CD4-positive, alpha-beta T cell (primary cell): ENCODE results near the gene SRSF7. TPM values are rescaled to one million over a fixed set of nuclear protein-coding genes. Genes with fewer than 3 reads are reported as not detected.
A peak's percentile ranks its signal among the peaks of the same experiment; 100 is the strongest.
"Not testable (repeated sequence)": the region's sequence is repeated elsewhere in the genome, so short reads cannot be mapped to it uniquely, and the experiment has no call there.

ENCODE experiments used
- ATAC-seq: fragments of 200-7000 bp; cut with Tn5 transposase; one replicate; pipeline ENCODE4 v1.10.0; 2022; ENCODE audit warnings: mild to moderate bottlenecking; ENCODE audit not compliant: poor library complexity
- CTCF ChIA-PET: fragments of 350-600 bp; sonication (Branson Sonifier 250); formaldehyde crosslinking; loops from one replicate; lab custom pipeline; 2021; ENCODE audit warnings: antibody characterized with exemption, inconsistent platforms; lab: Charles Lee
- POLR2A ChIA-PET: fragments of 350-600 bp; sonication (Branson Sonifier 250); formaldehyde crosslinking; loops from one replicate; lab custom pipeline; 2021; ENCODE audit warnings: antibody characterized with exemption, inconsistent platforms; lab: Charles Lee
- DNase-seq, 14 experiments: peaks; one replicate each; pipeline ENCODE4 v3.0.0-alpha.2; 2013 to 2020; ENCODE audit warnings: mixed read lengths in 2 of 14
- H3K27ac ChIP-seq, 2 donors: one replicate each; pipeline versions ENCODE4 v1.5.1 to v1.7.0; 2013; ENCODE audit warnings: low read length in 2 of 2, low read depth in 1 of 2, mild to moderate bottlenecking in 1 of 2
- H3K27me3 ChIP-seq, 2 experiments: 1 replicate in 1 of 2; 2 replicates in 1 of 2; pipeline versions ENCODE4 v1.6.1 to v1.7.0; 2013; ENCODE audit warnings: low read length in 2 of 2, control low read depth in 1 of 2, mild to moderate bottlenecking in 1 of 2, moderate library complexity in 1 of 2; ENCODE audit not compliant: insufficient read depth in 2 of 2, control insufficient read depth in 1 of 2
- H3K36me3 ChIP-seq: one replicate; pipeline ENCODE4 v1.6.1; 2013; ENCODE audit warnings: low read length, control low read depth; ENCODE audit not compliant: insufficient read depth
- H3K4me1 ChIP-seq: one replicate; pipeline ENCODE4 v1.6.1; 2013; ENCODE audit warnings: low read length, control low read depth; ENCODE audit not compliant: insufficient read depth
- H3K4me3 ChIP-seq: one replicate; pipeline ENCODE4 v1.5.1; 2013; ENCODE audit warnings: mild to moderate bottlenecking, low read length, moderate library complexity
- H3K9me3 ChIP-seq, 2 experiments: 1 replicate in 1 of 2; 2 replicates in 1 of 2; pipeline versions ENCODE4 v1.6.1 to v1.7.0; 2013; ENCODE audit warnings: low read length in 2 of 2, mild to moderate bottlenecking in 2 of 2, control low read depth in 1 of 2, moderate library complexity in 1 of 2; ENCODE audit not compliant: control insufficient read depth in 1 of 2, insufficient read depth in 1 of 2
- H3K27ac Mint-ChIP-seq: one replicate; pipeline ENCODE4 v1.8.0; 2020; ENCODE audit warnings: mixed read lengths
- H3K27me3 Mint-ChIP-seq: one replicate; pipeline ENCODE4 v1.8.0; 2021; ENCODE audit warnings: mixed read lengths
- H3K36me3 Mint-ChIP-seq: one replicate; pipeline ENCODE4 v1.8.0; 2021; ENCODE audit warnings: low read depth, mixed read lengths
- H3K4me1 Mint-ChIP-seq: one replicate; pipeline ENCODE4 v1.8.0; 2021; ENCODE audit warnings: low read depth, mixed read lengths
- H3K4me3 Mint-ChIP-seq: one replicate; pipeline ENCODE4 v1.8.0; 2020; ENCODE audit warnings: mild to moderate bottlenecking, mixed read lengths
- H3K9me3 Mint-ChIP-seq: one replicate; pipeline ENCODE4 v1.8.0; 2020; ENCODE audit warnings: mixed read lengths
- CTCF ChIP-seq: fragments of 200-600 bp; IDR thresholded peaks from one replicate; pipeline ENCODE4 v1.8.0; 2022; ENCODE audit warnings: antibody characterized with exemption, mild to moderate bottlenecking
- intact Hi-C, 2 experiments: fragments of 100-400 bp; cut with DNase I in 1 of 2; cut with micrococcal nuclease in 1 of 2; formaldehyde crosslinking; loops; one replicate each; pipeline versions ENCODE4 v1.15.1 to v1.9.0; 2023 to 2025; cut with DNase I, micrococcal nuclease
- total RNA-seq, 174 experiments: library from RNA in 2 of 174; stranded (reverse) in 2 of 174; gene quantifications; one replicate each; pipeline ENCODE4 v1.2.3 and lab custom pipeline; 2021 to 2026

The SRSF7 gene
- total RNA-seq, 2 experiments from 2014 or later, result 550 to 557 TPM

GRCh38 chr2:38708900-38709566 lies 42.1 kb downstream of the SRSF7 start:
- H3K4me1 Mint-ChIP-seq, result peaks cover 68% of the 10 kb centered on the region
- CTCF ChIA-PET, result interaction anchor here (0.7 to 1.5 kb wide), 6 partner anchors 13 to 133 kb away, joined by 3 to 6 read pairs (median 3); no protein-coding TSS in a partner anchor

GRCh38 chr2:38708491-38708890 lies 42.7 kb downstream of the SRSF7 start:
- ATAC-seq (peak; percentile 18), DNase-seq (peak in 3 of 14 experiments; percentile 29 to 55 (median 49))
- H3K27me3 ChIP-seq, H3K27me3 Mint-ChIP-seq, H3K9me3 ChIP-seq, H3K9me3 Mint-ChIP-seq, H3K4me3 ChIP-seq: not testable (repeated sequence)
- Mint-ChIP-seq H3K4me1 (peaks cover 65% of the 10 kb centered on the region), H3K4me3 (peak overlapping the region; percentile 82), H3K27ac (peak overlapping the region; percentile 93), H3K36me3 (peaks cover 42% of the 10 kb centered on the region)
- ChIA-PET POLR2A (interaction anchor here (0.6 to 3.2 kb wide), 6 partner anchors 10 to 150 kb away, joined by 3 to 20 read pairs (median 6); partner anchors contain the start of gene GALM), CTCF (interaction anchor here (1.0 to 1.5 kb wide), 4 partner anchors 17 to 127 kb away, joined by 3 to 6 read pairs (median 3); no protein-coding TSS in a partner anchor)
- H3K27ac ChIP-seq, result peak overlapping the region in 1 of 2 donors; percentile 46
- peaks cover 19% of the 10 kb centered on the region for H3K36me3 ChIP-seq
- H3K4me1 ChIP-seq, result peaks cover 64% of the 10 kb centered on the region
- intact Hi-C loops, result loop anchor here in 1 of 2 experiments (2.0 to 5.0 kb wide), 3 partner anchors 26 to 106 kb away; partner anchors contain the start of genes GALM and HNRNPLL

More at GRCh38 chr2:38708900-38709566, 42.1 kb downstream of the SRSF7 start:
- Histone ChIP-seq H3K27ac (peak overlapping the region in 1 of 2 donors; percentile 46), H3K9me3 (no peaks in the 10 kb centered on the region), H3K27me3 (no peaks in the 10 kb centered on the region), H3K4me3 (peak overlapping the region; percentile 2), H3K36me3 (peaks cover 16% of the 10 kb centered on the region), H3K4me1 (peaks cover 67% of the 10 kb centered on the region)
- Mint-ChIP-seq H3K9me3 (peaks cover 3% of the 10 kb centered on the region), H3K27ac (peak overlapping the region; percentile 93), H3K36me3 (peaks cover 41% of the 10 kb centered on the region), H3K27me3 (no peaks in the 10 kb centered on the region), H3K4me3 (peak overlapping the region; percentile 82)
- no peak for TF ChIP-seq CTCF
- POLR2A ChIA-PET, result interaction anchor here (0.6 to 3.2 kb wide), 17 partner anchors 10 to 332 kb away, joined by 3 to 20 read pairs (median 5); partner anchors contain the start of genes ATL2, GALM, HNRNPLL and SRSF7
- intact Hi-C loops, result loop anchor here in 1 of 2 experiments (2.0 to 5.0 kb wide), 3 partner anchors 26 to 107 kb away; partner anchors contain the start of genes GALM and HNRNPLL
- DNase-seq (peak in 1 of 14 experiments; percentile 36), ATAC-seq (peak; percentile 15)

GRCh38 chr2:38706846-38707345 lies 44.3 kb downstream of the SRSF7 start:
- intact Hi-C loops, result loop anchor here in 1 of 2 experiments (5.0 kb wide), 1 partner anchor 105 kb away; the partner anchor contains the start of gene HNRNPLL
- CTCF ChIA-PET, result no interaction called here
- no peak overlapping the region for H3K4me3 Mint-ChIP-seq
- Histone ChIP-seq H3K4me1 (peaks cover 67% of the 10 kb centered on the region), H3K36me3 (peaks cover 12% of the 10 kb centered on the region), H3K27ac (no peak overlapping the region), H3K9me3 (no peaks in the 10 kb centered on the region), H3K27me3 (no peaks in the 10 kb centered on the region), H3K4me3 (no peak overlapping the region)
- H3K36me3 Mint-ChIP-seq, result peaks cover 38% of the 10 kb centered on the region
- DNase-seq (no peak), ATAC-seq (no peak)
- peaks cover 3% of the 10 kb centered on the region for H3K9me3 Mint-ChIP-seq
- peak overlapping the region; percentile 48 for H3K27ac Mint-ChIP-seq
- TF ChIP-seq CTCF, result no peak
- H3K4me1 Mint-ChIP-seq, result peaks cover 64% of the 10 kb centered on the region
- POLR2A ChIA-PET, result interaction anchor here (1.0 to 1.5 kb wide), 2 partner anchors 11 to 36 kb away, joined by 3 to 4 read pairs; no protein-coding TSS in a partner anchor
- H3K27me3 Mint-ChIP-seq, result no peaks in the 10 kb centered on the region
